ENCODE measurements around the gene MTM1.
A peak's percentile ranks its signal among the peaks of the same experiment; 100 is the strongest.

MTM1 gene

DNA sequence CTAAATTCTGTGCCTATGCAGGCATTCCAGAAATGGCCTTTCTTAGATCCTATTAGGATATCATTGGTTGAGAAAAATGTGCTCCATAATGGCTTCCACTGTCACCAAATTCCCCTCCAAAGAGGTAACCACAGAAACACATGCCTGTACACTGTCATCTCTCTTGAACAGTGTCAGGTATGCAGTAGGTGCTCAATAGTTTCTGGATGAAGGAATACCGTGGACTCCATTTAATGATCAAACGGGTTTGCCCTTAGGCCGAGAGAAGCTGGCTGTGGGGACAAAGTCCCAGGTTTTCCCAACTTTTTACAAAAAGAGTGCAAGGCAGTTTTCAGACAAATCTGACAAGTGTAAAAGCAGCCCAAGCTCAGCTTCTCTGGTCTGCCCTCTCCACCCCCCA is 16.5 kb upstream of the MTM1 start:
- no peak for DNase-seq

DNA sequence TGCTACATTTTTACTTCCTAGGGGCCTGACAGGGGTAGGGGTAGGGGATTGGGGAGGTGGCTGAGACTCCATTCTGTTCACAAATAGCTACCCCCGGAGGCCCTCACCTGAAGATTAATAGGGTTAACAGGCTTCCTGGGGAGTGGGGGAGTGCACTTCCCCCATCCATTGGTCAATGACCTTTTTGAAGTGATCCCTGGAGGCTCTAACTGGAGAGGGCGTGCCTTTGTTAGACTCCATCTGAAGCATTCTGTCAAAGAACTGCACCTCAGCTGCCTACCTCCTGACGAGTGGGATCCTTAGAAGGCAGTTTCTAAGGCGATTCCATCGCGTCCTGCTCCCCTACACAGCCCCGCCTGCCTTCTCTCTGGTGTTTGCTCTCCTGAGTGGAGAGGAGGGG is 10.0 kb upstream of the MTM1 start:
- DNase-seq: no peak

DNA sequence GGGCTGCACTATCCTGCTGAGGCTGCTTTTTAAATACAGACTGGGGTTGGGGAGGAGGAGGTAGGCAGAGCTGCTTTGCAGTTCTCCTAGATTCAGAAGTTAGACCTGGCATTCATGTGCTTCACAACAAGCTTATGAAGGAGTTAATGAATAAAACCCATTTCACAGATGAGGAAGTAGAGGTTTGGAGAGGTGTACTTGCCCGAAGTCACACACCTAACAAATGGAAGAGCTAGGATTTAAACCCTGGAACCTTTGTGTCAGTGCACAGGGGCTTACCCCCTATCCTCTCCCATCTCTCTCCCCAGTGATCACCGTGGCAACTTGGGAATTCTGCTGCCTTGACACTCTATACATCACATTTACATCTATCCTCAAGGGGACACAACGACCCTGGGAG is 3.6 kb upstream of the MTM1 start:
- DNase-seq: no peak

DNA sequence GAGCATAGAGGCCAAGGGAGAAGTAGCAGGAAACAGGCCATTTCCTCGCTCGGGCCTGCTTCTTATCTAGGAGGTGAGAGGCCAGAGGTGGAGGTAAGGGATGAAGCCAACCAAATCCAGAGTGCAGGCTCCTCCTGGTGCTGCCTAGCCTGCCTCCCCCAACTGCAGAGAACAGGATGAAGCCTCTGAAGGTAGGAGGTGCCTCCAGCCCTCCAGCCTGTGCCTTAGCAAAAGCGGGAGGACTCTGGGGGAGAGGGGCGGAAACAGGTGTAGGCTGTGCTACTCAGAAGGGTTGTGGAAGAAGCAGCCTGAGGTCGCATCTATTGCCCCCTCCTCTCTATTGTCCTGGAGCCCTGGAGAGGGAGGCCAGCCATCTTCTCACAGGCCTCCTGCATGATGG is 2.9 kb upstream of the MTM1 start:
- DNase-seq: no peak

DNA sequence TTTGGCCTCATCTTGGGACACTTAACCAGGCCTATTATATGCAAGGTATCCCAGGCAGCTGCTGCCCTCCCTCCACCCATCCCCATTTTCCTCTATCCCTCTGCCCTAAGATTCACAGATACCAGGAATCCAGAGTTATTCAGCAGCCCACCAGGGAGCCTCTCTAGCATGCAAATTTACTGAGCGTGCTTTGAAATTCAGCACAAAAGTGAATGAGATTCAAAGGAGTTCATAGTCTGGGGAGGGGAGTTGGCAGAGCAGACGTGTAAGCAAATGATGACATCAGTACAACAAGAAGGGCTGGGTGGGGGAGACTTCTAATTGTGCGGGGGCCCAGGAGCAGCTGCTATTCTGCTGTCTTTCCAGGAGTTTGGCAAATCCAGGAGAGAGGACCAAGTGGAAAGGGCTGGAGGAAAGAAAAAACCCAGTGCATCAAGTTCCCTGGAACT is 1.7 kb upstream of the MTM1 start:
- DNase-seq: no peak

DNA sequence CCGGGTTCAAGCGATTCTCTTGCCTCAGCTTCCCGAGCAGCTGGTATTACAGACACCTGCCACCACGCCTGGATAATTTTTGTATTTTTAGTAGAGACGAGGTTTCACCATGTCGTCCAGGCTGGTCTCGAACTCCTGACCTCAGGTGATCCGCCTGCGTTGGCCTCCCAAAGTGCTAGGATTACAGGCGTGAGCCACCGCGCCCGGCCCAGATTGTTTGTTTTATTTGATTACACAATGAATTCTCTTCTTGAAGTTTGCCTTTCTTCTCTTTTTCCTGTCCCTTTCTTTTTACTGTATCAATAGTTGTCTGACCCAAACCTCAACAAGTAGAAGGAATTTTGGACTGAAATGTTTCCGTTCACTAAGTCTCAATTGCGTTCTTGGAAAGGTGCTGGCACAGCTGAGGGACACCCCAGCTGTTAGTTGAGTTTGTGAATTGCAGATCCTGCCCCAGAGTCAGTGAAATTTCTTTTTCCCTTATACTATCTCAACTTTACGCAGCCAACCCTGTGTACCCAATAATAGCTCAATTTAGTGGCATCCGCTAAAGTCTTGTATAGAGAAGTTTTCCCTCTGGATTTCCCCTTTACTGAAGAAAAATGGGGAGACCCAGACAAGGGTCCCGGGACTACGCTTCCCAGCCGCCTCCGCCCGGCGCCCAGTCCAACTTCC is 639 bp upstream of the MTM1 start:
- no peak for DNase-seq

DNA sequence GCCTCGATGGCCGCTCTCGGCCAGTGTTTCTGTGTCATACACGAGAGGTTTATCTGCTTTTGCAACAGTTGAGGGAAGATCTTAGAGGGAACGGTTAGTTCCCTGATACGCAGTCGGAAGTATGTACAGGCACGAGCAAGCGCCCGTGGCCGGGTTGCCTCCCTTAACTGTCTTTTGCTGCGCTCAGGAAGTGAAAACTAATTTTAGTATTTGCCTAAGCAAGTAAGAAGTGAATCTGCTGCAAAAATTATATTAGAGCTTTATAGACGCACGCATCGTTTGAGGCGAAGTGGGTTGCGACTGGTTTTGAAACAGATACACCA is 695 bp downstream of the MTM1 start:
- peak; percentile 35 for DNase-seq

DNA sequence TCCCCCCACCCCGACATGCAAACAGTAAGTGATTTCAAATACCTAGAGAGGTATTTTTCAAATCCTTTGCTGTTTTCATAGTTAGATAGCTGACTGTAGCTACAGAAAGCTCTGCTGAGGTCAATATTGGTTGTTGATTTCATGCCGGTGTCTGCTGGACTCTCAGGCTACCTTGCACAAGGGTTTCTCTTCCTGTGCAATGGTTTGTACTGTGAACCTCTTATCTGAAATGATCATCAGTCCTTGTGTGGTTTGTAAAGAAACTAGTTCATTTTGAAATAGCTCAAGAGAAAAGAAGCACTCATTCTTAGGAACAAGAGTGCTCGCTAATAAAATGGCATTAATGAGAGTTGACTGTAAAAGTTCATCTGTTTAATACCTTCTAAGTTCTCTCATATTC is 2.1 kb downstream of the MTM1 start:
- no peak for DNase-seq

DNA sequence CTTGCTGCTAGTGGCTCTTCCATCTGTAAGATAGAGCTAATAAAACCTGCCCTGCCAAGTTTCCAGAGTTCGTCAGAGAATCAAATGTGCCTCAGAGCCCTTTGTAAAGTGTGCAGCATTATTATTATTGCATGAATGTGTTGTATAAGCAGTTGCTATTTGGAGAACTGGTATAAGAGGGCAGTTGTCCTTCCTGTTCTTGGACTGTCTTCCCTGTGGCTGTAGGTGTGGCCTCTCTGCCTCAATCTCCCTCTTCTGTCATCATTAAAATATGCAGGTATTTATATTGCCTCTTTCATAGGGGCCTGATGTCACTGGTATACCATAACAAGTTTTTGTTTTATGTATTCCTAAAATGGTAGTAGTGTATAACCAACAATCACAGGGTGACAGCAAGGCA is 3.8 kb downstream of the MTM1 start:
- no peak for DNase-seq

DNA sequence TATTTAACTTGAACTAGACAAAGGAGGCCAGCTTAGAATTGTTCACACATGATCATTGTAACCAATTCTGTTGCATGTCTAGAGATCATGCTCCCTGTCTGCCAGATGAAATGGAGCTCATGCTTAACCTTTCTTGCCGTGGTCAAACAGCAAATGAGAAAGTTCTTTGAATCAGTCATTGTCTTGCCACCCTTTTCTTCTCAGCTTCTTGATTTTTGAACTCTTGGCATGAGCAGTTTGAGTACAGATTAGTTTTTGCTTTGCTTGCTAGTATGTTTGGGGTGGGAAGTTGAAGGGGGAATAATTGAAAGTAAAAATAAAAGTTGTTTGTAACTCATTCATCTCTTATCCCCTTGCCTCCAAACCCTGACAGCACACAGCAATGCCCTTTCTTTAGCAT is 4.7 kb downstream of the MTM1 start:
- no peak for DNase-seq

DNA sequence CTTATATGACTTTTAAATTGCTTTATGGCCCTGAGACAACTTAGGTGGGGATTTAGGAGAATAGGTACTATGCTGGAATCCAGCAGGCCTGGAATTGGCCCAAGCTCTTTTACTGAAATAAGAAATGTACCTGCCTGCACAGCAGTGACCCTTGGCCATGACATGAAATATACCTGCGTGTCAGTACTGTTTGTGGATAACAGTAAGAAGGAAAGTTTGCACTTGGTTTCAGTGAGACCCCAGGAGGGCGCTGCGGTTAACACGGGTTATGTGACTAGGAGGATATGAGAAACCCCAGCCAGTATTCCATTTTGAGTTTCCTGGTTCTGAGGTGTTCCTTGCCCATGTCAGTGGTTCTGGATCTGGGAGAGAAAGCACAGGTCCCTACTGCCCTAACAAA is 5.3 kb downstream of the MTM1 start:
- no peak for DNase-seq

DNA sequence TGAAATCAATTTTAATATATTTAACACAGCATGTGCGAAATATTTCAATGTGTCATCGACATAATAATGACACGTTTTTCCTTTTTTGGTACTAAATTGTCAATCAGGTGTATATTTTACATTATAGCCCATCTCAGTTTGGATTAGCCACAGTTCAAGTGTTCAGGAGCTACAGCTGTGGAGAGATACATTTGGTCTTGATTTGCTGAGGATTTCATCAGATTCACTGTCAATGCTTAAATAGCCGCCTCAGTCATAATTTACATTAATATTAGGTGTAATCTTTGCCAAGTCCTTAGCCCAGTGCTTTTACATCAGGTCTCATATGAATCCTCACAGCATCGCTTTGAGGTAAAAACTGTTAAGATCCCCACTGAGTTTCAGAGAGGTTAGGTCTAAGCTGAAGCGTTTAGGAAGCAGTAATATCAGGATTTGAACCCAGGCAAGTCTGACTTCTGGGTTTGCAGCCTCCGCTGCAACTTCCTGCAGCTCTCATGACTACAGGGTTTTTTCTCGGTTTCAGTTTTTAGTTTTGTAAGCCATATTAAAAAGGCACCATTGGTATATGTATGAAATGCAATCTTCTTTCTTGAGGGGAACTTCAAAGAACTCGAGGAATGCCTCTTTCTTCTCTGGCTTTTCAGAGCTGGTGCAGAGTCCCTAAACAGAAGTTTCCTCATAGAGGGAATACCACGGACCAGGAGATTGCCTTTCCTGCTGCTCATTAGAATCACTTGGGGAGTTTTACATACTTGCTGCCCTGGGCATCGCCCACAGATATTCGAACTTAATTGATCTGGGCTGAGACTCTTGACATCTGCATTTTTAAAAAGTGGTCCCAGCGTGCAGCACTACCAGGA is 6.4 kb downstream of the MTM1 start:
- DNase-seq: no peak

DNA sequence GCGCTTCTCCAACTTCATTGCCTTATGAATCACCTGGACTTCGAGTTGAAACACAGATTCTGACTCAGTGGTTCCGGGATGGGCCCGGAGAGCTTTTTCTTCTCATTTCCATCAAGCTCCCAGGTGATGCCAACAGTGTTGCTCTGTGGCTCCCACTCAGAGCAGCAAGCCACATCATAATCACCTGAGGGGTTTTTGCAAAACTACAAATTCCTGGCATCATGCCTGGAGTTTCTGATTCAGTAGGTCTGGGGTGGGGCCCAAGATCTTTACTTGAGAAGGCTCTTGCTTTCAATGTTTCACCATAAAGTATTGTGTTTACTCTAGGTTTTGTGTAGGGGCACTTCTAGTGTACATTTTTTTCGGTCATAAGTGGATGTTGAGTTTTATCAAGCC is 7.0 kb downstream of the MTM1 start:
- peak; percentile 65 for DNase-seq

DNA sequence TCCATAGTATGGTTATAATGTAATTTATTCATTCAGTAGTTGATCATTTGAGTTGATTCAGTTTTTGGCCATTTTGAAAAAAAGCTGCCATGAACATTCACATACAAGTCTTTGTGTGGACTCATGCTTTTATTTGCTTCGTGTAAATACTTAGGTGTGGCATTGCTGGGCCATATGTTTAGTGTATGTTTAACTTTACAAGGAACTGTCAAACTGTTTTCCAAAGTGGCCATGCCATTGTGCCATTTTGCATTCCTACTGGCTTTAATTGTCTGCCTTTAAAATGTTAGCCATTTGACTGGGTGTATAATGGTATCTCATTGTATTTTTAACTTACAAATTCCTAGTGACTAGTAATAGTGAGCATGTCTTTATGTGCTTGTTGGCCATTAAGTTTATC is 8.8 kb downstream of the MTM1 start:
- no peak for DNase-seq

DNA sequence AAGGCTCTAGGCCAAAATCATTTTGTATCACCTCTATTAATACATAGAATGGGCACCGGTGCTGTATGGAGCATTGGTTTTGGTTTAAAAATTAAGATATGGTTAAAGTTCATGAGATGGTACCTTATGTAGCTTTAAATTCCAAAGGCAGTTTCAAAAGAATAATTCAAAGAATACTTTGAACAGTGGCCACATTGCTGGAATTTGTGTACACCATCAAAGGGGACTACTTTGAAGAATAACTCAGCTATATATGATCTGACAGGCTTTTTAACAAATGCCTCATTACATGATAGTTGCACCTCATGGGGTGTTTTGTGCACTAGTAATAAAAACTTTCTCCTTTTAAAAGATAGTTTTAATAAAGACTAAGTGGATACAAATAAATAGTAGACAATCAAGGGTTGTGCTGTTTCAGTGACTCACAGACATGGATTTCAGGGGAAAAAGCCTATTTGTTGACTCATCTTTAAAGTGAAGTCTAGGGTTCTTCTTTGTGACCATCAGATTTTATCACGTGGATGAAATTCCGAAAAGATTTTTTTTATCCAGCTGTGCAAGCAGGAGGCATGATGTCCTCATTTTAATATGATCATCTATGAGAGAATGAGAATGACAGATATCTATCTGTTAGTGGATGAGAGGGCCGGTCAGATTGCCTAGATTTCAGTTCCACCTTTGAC is 12.8 kb downstream of the MTM1 start:
- DNase-seq: no peak

DNA sequence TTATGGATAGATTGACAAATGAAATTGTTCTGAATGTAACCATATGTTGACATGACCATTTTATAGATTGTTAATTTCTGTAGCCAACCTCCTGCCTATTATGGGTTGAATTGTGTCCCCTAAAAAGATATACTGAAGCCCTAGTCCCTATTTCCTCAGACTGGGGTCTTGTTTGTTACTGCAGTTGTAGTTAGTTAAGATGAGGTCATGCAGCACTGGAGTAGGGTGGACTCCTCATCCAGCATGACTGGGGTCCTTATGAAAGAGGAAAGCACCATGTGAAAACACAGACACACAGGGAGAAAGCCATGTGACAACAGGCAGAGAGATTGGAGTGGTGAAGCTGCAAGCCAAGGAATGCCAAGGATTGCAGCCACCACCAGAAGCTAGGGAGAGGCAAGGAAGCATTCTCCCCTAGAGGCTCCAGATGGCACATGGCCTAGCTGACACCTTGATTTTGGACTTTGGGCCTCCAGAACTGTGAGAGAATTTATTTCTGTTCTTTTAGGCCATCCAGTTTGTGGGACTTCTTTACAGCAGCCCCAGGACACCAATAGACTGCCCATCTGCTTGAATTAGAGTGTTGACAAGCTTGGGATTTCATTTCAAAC is 14.0 kb downstream of the MTM1 start:
- no peak for DNase-seq

DNA sequence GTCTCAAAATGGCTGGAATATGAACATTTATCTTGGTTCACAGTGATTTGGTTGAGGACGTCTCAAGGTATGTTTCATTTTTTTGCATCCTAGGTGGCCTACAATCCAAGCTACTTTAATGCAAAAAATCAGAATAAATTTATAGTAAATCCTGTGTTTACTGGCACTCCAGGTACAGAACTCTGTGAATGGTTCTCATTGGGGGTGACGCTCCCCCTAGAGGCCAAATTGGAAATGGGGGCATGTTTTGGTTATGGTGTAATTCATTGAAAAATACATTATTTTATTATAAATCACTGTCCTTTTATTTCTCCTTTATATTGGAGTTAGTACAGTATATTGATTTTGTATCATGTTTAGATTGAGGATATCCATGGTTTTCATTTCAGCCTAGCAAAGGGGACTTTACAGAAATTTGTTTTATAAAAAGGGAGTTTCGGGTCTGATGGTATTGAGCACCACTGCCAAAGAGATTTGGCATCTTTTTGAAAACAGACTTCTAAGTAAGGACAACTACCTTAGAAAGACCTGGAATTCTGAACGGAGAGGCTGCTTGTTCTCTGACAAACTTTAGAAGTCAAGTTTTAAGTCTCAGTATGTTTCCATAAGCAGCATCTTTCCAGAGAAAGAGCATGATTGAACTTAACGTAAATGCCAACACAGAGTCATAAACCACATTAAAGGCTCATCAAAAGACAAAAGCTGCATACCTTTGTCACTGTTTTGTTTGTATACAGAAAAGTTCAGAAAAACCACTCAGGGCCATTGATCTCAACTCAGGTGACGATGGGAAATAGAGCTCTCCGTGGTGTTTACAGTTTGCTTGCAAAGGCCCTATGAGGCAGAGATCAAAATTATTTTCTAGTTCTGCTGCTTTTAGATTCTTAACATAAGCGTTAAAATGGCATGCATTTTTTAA is 19.4 kb downstream of the MTM1 start:
- DNase-seq: peak; percentile 17

DNA sequence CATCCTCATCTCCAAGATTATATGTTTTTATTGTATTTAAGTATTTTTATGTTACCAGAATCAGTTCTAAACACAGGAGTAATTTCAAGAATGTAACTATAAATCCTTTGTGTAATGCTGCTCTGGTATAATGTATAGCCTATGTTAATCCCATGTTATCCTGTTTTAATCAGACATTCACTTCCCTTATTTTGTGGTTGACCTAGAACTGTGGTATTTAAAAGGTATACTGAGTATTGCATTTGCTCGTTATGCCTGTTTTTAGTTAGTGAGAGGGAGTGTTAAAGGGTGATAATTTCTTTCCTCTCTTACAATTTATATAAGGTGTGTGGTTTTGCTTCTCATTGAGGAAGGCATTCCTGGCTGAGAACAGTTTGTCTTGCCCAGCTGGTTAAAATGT is 26.2 kb downstream of the MTM1 start:
- DNase-seq: no peak

DNA sequence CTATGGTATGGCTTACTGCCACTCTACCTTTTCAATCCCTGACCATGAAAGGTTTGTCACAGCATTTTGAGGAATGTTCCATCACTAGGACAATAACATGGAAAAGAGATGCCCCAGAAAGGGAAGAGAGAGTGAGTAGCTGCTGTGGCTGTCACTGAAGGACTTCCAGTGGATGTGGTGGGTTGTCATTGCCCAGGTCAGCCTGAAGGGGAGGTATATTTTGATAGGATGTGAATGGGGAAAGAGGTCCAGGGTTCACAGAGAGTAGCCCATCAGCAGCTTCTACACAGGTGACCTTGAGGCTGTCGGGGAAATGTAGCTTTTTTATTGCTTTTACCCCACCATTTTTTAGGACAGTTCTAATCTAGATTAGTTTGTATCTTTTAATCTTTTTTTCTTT is 30.8 kb downstream of the MTM1 start:
- no peak for DNase-seq

DNA sequence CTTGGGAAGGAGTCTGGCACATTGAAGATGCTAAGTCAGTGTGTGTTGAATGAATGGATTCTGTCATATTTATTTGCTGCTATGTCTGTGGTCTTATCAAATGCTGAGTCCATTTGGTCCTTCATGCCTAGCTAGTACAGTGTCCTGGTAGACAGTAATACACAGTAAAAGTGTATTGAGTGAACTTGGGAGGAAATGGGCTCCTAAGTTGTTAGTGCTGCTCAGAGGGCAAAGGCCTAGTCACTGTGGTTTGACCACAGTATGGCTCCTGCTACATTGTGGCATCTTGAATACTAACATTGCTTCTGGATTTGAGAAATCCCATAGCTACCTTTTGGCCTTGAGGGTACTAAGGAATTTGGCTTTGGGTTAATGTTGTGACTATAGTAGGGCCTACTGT is 33.9 kb downstream of the MTM1 start:
- no peak for DNase-seq

DNA sequence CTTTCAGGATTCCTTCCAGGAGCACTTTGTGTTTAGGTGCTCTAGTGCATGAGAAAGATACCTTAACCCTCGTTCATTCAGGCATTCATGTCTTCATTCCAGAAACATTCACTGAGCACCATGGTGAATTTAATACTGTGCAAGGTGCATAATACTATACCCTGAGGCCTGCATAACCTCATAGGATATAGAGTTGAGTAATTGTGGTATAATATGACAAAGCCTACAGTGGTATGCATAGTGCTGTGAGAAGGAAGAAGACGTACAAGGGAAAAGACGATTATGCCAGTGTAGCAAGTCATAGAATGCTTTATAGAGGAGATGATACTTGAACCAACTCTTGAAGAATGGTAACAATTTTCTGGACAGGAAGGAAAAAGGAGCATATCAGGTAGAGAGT is 34.3 kb downstream of the MTM1 start:
- no peak for DNase-seq

DNA sequence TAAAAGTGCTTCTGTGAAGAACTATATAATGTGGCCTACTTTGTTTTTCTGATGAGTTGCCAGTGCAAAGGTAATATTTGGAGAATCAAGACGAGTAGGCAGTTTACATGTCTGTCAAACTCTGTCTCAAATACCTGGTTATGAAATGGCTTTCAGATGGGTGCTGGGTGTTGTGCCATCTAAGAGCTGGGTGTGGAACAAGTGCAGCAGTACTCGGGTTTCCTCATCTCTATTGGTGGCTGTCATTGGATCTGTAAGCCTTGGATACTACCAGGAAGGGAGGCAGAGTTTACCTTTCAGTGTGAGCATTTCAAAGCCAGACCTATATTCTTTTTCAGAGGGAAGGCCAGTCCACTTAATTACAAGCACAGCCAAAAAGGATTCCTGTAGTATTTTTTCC is 37.2 kb downstream of the MTM1 start:
- DNase-seq: no peak

DNA sequence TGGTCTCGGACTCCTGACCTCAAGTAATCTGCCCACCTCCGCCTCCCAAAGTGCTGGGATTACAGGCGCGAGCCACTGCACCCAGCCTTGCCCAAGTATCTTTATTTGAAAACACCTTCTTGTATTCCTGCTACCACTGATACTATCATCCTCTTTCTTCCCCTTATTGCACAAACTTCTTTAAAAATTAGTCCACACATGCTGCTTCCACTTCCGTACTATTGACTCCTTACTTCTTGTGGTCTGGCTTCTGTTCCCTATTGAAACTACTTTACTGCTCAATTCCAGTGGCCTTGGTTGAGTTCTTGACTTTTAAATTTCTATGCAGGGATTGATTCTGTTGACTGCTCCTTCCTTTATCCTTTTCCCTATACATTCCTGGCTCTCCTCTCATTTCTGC is 38.8 kb downstream of the MTM1 start:
- DNase-seq: no peak
